Measurements from ENCODE around the gene CCT3.
"Not testable (repeated sequence)": the region's sequence is repeated elsewhere in the genome, so short reads cannot be mapped to it uniquely, and the experiment has no call there.

The CCT3 gene

GRCh38 chr1:156338180-156338976 is at the start of gene CCT3, which contains the start of gene TSACC:
Gene CCT3 (minus strand): TSS chr1:156338292. CDS start chr1:156338184, 108 bp downstream.
Gene TSACC (plus strand): TSS chr1:156338526. CDS start chr1:156339758, 1,232 bp downstream.
- peak; percentile 99 for DNase-seq

- DNase-seq, result no peak
Observed at GRCh38 chr1:156387870-156388173, 49.7 kb upstream of the CCT3 start.

- DNase-seq, result no peak
Observed at GRCh38 chr1:156386949-156387869, 49.1 kb upstream of the CCT3 start.

- no peak for DNase-seq
Observed at GRCh38 chr1:156386134-156386901, 48.2 kb upstream of the CCT3 start.

GRCh38 chr1:156385534-156386031 is 47.5 kb upstream of the CCT3 start:
- DNase-seq, result peak; percentile 78

GRCh38 chr1:156384658-156385057 is 46.6 kb upstream of the CCT3 start:
- DNase-seq, result no peak

GRCh38 chr1:156384007-156384406 is 45.9 kb upstream of the CCT3 start:
- no peak for DNase-seq

- peak; percentile 76 for DNase-seq
Observed at GRCh38 chr1:156383023-156383422, 44.9 kb upstream of the CCT3 start.

GRCh38 chr1:156382561-156382960 is 44.5 kb upstream of the CCT3 start:
- no peak for DNase-seq

GRCh38 chr1:156379420-156380165 is 41.5 kb upstream of the CCT3 start:
- no peak for DNase-seq

GRCh38 chr1:156378557-156378956 is 40.5 kb upstream of the CCT3 start:
- no peak for DNase-seq

GRCh38 chr1:156376958-156377919 is 39.1 kb upstream of the CCT3 start:
- DNase-seq, result no peak

- no peak for DNase-seq
Observed at GRCh38 chr1:156376146-156376545, 38.1 kb upstream of the CCT3 start.

GRCh38 chr1:156373546-156373945 is 35.5 kb upstream of the CCT3 start:
- no peak for DNase-seq

GRCh38 chr1:156372876-156373275 is 34.8 kb upstream of the CCT3 start:
- DNase-seq, result no peak

- no peak for DNase-seq
Observed at GRCh38 chr1:156372265-156372586, 34.1 kb upstream of the CCT3 start.

GRCh38 chr1:156371553-156372264 is 33.6 kb upstream of the CCT3 start:
- DNase-seq, result no peak

GRCh38 chr1:156369685-156370286 is 31.7 kb upstream of the CCT3 start:
- not testable (repeated sequence) for DNase-seq

GRCh38 chr1:156368889-156369684 is 31.0 kb upstream of the CCT3 start, which contains the start of gene RHBG:
Gene RHBG (plus strand): TSS chr1:156369211. CDS start chr1:156369250, 39 bp downstream.
- DNase-seq, result peak; percentile 38
